Activated CD4-positive, alpha-beta T cell treated with anti-CD3 and anti-CD28 coated beads, Interleukin-2, amount 50 U/mL, for 24 hours (primary cell): Measurements from ENCODE around the gene TCERG1L.

Source experiments
- DNase-seq, 2 donors: peaks; one replicate each; pipeline ENCODE4 v3.0.0-alpha.2; 2020; ENCODE audit warnings: low read depth in 1 of 2, low spot score in 1 of 2

The TCERG1L gene

DNA sequence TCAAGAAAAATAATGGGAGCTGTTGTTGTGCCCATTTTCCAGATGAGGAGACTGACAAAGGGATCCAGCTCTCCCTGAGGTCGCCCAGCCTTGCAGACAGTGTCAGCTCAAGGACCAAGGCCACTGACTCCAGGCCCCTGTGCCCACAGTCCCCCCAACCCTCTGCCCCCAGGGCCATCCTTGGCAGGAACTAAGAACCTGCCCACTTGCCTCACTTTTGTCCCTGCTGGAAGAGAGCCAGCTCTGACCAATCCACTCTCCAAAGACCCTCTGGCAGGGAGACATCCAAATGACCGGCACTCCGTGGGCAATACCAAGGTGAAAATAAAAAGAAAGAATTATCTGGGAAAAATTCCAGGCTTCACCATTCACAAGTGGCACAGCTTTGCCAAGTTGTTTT lies 101.3 kb downstream of the TCERG1L start:
- no peak for DNase-seq

DNA sequence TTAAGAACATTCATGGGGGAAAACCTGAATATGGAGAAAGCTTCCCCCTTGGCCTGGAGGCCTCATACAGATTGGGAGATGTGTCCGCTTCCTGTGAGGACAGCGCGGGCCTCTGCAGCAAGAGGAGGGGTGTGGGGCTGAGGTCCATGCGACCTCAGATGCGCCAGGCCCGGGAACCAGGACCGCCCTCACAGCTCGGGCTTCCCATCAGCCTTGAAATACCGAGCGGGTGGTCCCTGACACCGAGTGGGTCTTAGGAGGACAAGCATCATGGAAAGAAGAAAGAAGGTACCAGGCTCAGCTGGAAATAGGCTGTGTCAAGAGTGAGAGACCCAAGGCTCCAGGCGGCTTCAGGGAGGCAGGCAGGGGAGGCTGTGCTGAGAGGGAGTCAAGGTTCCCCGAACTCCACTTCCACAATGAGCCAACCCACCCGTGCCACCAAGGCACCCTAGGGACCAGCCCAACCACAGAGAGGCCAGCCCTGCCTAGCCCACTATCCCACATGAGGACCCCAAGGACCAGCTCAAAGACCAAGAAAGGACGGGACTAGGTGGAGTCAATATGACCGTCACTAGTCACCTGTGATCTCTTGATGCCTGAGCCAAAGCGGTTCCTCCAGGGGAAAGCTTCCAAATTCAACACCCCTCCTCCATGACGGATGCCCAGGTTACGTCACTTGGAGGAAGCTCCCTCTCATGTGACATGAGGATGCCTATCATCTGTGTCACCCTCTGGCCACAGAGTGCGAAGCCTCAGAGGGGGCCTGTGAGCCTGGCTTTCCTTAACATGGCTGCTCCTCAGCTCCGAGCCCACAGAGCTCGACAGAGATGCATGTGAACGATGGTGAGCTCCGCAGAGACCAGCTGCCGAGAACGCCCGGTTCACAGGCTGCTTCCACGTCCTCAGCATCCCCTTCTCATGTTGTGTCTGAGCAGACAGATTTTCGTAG lies 103.7 kb downstream of the TCERG1L start:
- DNase-seq: no peak

DNA sequence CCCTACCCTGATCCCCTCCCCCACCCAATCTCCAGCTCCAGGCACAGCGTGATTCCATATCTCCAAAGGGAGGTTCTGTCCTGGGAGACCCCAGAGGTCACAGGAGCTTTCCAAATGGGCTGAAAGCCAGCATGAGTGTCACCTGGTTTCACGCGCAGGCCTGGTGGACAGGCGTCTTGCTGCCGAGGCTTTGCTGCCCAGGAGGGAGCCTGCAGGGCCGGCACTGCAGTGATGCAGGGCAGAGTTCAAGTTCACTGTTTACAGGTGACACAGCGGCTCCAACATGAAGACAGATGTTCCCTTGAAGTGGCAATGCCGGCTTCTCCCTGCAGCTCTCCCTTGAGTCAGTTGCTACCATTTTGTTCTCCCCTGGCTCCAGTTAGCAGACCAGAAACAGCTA lies 104.3 kb downstream of the TCERG1L start:
- no peak for DNase-seq

DNA sequence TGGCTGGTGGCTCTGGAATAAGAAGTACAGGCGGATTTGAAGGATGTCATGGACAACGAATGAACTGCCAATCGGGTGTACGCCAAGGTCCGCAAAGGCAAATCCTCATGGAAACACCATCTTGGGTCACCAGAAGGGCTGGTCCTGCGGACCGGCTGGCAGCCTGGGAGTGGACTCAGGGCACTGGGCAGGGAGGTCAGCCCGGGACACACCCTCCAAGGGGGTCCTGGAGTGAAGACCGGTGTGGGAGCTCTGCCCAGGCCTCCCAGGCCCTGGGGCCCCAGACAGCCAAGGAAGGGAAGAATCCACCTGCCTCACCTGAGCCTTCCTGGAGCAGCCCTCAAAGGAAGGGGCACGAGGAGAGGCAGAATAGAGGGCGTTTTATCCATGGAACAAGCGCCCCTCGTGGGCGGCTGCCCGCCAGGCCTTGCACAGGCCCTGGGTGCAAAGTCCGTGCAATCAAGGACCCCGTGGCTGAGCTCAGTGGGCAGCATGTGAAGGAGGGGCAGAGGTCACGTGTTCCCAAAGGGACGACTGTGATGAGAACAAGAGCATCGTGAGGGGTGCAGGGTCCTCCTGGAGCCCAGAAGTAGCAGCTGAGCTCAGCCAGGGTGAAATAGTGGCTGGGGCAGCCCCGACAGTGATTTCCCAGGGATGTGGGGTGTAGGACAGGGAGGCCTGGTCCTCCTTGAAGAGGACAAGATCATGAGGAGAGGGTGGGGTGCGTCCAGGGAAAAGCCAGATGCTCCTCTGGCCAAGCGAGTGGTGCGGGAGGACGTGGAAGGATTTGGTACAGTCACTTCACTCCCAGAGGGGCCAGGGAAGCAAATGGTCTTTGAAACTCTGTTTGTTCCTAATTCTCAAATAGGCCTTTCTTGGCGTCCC lies 105.2 kb downstream of the TCERG1L start:
- no peak for DNase-seq

DNA sequence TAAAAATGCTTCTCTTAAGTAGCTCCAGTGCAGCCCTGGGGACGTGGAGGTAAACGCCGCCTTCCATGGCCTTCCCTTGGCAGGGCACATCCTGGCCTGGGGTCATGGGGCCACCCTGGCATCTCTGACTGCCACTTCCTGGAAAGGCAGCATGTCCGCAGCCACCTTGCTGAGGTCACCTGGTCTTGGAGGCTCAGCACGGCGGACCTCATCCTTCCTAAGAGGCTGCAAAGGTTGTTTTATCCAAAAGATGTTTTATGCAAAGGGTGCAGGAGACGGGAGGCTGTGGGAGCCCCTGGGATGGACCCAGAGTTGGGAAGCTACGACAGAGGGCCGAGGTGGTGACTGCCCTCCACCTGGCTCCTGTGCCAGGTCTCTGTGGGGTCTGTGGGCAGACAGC lies 106.0 kb downstream of the TCERG1L start:
- DNase-seq: no peak

DNA sequence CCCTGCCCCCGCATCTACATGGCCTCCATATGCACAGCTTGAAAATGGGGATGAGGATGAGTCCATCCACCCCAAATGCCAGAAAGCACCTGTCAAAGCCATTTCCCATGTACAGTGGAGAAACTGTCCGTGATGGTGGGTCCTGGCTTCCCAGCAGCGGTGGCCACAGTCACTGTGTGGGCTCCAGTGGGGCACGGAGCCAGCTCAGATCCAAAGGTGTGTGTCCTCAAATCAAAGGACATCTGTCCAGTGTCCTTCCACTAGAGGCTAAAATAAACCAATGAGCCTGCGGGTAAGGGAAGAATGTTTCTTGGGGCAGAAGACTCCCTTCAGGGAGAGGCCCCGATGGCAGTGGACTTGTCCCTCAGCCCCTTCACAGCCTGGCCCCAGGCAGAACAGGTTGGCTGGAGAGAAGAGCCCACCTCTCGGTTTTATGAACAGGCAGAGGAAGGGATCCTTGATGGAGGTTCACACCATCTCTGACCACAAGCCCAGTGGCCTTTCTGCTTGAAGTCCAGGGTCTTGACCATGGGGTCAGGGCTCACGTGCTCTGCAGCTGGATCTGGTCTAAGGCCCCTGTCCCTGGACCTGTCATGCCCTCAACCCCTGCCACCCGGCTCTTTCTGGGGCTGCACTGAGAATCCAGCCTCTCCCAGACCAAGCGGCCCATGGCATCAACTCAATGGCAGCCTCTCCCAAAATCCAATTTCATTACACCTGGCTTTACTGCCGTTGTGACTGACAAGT lies 106.9 kb downstream of the TCERG1L start:
- DNase-seq: no peak

DNA sequence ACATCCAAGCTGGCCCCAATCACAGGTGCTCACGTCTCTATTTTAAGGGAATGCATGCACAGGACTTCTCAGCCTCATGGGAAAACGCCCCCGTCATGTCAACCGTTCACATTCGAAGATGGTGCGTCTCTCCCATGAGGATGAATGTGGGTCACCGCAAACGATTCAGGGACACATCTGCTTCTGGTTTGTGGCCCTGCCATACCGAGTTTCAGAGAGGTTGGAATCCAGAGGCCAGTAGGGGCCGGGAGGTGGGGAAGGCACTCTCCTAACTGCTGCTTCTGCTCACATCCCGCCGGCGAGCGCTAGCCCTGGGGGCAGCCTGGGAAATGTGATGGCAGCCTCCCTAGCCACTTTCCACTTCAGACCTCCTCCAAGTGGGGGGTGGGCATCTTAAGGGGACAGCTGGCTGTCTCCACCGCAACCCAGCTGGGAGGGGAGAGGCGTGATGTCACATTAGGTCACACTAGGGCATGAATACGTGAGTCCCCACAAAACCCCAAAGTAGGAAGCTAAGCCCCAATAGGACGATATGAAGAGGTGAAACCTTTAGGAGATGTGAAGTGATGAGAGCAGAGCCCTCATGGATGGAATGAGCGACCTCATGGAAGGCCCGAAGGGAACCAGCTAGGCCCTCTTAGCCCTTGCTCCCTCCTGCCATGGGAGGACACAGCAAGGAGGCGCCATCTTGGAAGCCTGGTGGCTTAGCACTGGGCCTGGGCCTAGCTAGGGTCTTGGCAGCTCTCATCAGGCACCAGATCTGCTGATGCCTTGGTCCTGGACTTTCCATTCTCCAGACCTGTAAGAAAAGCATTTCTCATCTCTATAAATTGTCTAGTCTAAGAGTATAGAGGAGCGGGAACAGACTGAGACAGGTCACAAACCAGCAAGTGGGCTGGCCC lies 107.8 kb downstream of the TCERG1L start:
- no peak for DNase-seq

DNA sequence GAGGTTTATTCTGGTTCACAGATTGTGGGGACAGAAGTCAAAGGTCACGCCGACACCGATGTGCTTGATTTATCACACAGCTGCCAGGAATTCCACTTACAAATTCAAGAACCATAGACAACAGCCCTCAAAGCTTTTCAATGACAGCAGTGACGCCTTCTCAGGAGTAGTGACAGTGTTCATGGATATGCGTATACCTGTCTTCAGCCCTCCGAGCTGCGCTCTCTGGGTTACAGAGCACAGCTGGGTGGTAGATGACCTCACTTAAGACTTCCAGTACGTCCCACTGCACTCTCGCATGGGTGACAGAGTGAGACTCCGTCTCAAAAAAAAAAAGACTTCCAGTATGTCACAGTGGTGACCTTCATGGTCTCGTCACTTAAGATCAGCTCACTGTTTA lies 108.5 kb downstream of the TCERG1L start:
- no peak for DNase-seq

DNA sequence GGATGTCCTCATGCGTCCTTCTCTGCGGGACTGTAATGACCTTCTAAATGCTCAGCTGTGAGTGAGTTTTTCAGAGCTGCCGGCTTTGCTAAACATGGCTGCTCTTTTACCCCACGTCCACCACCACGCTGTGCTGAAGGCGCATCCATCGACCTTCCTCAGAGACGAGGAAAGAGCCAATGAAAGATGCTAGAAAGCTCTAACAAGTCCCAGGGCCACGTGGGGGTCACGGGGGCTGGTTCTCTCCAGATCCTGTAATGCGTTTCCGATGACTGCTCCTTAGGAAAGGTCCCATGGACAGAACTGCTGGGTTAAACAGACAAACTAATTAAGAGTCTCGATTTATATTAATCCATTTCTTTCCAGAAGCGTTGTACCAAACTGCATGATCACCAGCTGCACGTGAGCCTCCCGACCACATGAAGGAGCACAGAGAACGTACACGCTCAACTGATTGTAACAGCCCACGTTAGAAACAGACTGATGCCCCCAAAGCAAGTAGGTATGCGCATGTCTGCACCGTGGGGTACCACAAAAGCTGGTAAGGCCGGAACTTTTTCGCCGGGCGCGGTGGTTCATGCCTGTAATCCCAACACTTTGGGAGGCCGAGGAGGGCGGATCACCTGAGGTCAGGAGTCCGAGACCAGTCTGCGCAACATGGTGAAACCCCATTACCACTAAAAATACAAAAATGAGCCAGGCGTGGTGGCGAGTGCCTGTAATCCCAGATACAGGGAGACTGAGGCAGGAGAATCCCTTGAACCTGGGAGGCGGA lies 109.6 kb downstream of the TCERG1L start:
- no peak for DNase-seq

DNA sequence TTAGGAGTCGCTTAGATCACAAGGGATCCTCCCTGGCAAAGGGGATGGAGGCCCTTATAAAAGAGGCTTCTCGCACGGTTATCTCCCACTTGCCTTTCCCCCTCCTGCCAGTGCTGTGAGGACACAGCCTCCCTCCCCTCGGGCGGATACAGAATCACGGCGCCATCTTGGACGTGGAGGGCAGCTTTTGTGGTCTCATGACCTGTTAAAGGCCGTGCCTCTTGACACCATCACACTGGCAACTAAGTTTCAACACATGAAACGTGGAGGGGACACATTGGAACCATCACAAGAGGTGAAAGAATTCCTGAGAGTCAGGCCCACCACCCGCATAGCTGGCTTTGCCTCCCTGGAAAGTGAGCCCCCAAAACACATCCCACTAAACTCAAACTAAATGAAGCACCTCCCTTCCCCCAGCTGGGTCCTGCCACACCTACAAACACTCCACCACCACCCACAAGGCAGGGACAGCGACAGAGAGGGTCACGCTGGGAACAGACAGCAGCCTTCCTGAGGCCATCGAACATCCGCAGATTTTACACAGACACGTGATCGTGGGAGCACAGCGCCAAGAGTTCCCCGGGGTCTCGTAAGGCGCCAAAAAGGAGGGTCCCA lies 110.6 kb downstream of the TCERG1L start:
- DNase-seq: no peak

DNA sequence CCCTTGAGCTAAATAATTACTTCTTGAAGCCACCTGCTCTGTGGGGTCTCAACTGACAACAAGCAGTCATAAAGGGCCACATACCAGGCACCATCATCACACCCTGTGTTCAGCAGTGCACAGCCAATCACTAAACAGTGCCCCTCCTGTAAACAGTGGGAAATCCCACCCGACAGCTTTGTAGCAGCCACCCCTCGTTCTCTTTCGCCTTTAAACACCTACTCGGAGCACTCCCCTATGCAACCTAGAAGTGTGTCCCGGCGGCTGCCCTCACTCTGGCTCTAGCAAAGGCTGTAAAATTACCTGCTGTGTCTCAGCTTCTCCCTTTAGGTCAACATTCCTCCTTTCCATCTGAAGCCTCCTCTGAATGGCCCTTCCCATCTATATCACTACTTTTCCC lies 111.9 kb downstream of the TCERG1L start:
- DNase-seq: no peak

DNA sequence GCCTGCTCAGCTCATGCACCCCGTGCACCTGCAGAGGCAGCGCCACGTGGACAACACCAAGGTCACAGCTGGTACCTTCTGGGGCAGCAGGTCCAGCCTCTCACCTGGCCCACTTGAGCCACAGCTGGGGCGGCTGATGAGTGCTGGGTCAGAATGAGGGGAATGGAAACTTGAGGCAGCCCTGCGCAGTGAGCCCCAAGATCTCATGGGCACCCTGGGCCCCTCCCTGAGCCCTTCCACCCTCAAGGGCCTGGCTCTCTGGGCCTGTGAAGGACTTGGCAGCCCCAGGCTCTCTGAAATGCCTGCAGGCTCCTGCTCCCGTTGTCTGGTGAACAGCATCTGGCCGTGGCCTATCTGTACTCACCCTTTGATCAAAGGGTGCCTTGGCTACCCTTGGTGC lies 112.7 kb downstream of the TCERG1L start:
- DNase-seq: no peak

DNA sequence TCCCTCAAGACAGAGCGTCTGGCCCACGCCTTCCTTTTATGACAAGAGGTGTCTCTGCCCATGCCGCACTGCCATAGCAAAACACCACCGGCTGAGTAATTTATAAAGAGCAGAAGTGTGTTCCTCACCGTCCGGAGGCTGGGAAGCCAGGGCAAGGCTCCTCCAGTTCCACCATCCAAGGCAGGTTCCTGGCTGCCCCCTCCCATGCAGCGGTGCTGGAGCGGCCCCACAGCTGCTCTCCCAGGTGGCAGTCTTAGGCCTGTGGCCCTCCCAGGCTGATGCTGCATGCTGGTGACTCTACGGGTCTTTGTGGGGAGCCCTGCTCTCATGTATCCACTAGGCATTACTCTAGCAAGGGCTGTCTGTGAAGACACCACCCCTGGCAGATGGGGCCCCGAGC lies 113.1 kb downstream of the TCERG1L start:
- DNase-seq: no peak

DNA sequence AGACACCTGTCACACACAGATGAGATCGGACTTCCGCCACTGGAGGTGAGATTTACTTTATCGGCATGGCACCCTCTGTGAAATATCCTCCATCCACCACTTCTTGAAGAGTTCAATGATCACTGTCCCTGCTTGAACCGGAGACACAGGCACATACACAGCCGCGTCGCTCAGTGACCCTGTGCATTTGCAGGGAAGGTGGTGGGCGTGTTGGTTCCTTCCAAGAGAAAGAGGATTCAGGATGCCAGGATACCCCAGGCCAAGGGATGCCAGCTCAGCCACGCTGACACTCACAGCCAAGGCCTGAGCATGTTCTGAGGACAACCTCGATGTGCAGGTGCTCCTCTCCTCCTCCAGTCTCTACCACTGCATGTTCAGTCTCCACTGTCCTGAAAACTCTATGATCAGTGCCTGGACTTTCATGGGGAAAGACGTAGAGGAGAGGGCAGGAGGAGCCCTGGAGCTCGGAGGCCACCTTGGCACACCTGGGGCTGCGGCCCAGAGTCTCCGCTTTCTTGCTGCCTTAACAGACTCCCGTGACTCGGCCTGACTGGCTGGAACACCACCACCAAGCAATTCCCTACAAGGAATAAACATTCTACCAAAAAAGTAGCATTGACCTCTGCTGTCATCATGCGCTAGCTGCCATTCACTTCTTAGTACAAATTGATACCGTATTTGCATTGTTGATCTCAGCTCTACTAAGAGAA lies 115.2 kb downstream of the TCERG1L start:
- DNase-seq: no peak

DNA sequence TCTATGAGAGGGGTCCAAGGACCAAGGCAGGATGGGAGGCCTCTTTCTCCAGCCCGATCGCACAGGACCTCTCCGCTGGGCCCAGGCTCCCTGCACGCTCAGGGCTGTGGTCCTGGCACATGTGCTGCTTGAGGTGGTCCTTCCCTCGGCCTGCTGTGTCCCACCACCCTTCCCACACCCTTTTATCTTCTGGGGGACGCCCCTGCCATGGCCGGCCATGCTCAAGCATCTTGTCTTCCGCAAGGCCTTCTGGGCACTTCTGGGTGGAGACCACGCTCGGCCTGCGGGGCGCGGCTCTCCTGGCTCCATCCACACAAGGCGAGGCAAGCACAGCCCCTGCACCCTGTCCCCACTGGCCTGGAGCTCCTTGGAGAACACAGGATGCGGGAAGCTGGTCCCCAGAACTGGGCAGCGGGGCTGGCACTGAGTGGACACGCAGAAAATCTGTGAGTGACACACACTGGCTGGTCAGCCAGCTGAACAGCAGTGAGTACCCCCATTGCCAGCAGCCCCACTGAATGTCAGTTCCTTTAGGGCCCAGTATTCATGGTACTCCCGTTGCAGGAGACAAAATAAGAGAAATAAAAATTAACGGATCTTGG lies 115.9 kb downstream of the TCERG1L start:
- DNase-seq: no peak

DNA sequence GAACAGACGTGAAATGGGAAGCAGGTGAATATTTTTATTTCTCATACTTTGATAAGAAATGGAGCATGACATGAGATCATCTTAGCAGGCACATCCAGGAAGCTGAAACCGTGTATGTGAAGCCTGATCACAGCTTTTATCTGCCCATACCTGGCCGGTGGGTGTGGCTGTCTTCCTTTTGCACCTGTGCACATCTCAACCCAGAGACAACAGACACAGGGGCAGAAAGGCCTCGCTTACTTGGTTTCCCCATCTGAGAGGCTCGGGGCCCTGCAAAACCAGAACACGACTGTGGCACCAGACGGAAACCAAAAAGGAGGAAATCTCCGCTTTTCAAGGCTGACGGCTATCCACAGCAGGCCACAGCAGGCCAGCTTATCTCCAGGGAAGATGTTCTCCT lies 116.4 kb downstream of the TCERG1L start:
- DNase-seq: no peak

DNA sequence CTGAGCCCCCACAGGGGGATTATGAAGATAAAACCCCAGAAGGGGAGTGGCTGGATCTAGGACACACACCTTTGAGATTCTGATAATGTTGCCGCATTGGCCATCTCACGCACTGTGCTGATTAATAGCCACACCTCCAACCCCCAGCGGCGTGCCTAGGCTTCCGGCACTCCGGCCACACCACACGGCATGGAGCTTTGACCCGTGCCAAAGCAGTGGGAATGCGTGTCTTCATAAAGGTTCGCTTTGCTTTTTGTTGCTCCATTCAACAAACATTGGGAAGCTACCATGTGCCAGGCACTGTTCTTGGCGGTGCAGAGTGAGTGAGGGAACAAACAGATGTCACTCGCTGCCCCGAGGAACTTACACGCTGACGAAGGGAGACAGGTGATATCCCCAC lies 117.6 kb downstream of the TCERG1L start:
- DNase-seq: no peak

DNA sequence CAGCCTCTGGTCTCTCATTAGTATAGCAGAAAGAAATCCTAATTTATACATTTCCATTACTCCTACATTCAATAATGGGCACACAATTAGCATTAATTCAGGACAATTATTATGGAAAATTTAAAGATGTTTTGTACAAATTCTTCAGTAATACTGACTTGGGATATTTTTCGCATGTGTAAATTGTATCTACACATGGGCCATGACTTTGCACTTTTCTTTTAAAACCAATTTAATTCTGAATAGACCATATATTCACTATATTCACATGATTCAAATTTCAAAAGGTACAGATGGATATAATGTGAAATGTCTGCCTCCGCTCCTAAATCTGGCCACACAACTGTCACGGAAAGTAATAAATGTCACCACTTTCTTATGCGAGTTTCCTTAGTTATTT lies 123.0 kb downstream of the TCERG1L start:
- no peak for DNase-seq
